ENCODE results near the gene AP3S2.

The AP3S2 gene

GRCh38 chr15:89898614-89899294 lies 5.0 kb upstream of the AP3S2 start:
- no peaks in the 10 kb centered on the region for H3K9me3 ChIP-seq (ENCODE audit: insufficient read depth, low read depth, low read length)
- peak; percentile 90 for TF ChIP-seq CTCF (conservative IDR thresholded peaks at IDR 0.05; ENCODE audit: low read length)
- TF ChIP-seq EZH2phosphoT487 (IDR thresholded peaks at IDR 0.05; ENCODE audit: borderline replicate concordance): no peak
- H3K9me2 ChIP-seq (replicated peaks; ENCODE audit: low read depth, low read length): no peaks in the 10 kb centered on the region
- no peaks in the 10 kb centered on the region for H3K27me3 ChIP-seq (ENCODE audit: insufficient read depth, low read length, poor library complexity, severe bottlenecking)
- no peaks in the 10 kb centered on the region for H3F3A ChIP-seq (ENCODE audit: low read depth)
- H3K4me2 ChIP-seq (ENCODE audit: low read depth, low read length, poor library complexity, severe bottlenecking): no peak overlapping the region
- no peaks in the 10 kb centered on the region for H3K4me1 ChIP-seq (ENCODE audit: insufficient read depth, low read length, poor library complexity, severe bottlenecking)
- 0 out of 2 replicates have a peak overlapping the region, but pooled peaks have one; percentile 5 for H2AFZ ChIP-seq (ENCODE audit: low read length)
- no peaks in the 10 kb centered on the region for H3K36me3 ChIP-seq (ENCODE audit: insufficient read depth, low read length)
- no peak overlapping the region for H3K9ac ChIP-seq (ENCODE audit: low read depth, low read length, poor library complexity, severe bottlenecking)
- no peaks in the 10 kb centered on the region for H4K20me1 ChIP-seq (ENCODE audit: insufficient read depth, low read length, poor library complexity, severe bottlenecking)
- no peaks in the 10 kb centered on the region for H3K79me2 ChIP-seq (ENCODE audit: insufficient read depth, low read length)
- H3K4me3 ChIP-seq (ENCODE audit: low read length, poor library complexity, severe bottlenecking): no peak overlapping the region

- Histone ChIP-seq H3K79me2 (ENCODE audit: insufficient read depth, low read length) (peaks cover 5% of the 10 kb centered on the region), H3F3A (ENCODE audit: low read depth) (no peaks in the 10 kb centered on the region), H3K36me3 (ENCODE audit: insufficient read depth, low read length) (no peaks in the 10 kb centered on the region), H3K4me3 (ENCODE audit: low read length, poor library complexity, severe bottlenecking) (no peak overlapping the region), H3K9me3 (ENCODE audit: insufficient read depth, low read depth, low read length) (no peaks in the 10 kb centered on the region), H3K27me3 (ENCODE audit: insufficient read depth, low read length, poor library complexity, severe bottlenecking) (no peaks in the 10 kb centered on the region), H2AFZ (ENCODE audit: low read length) (0 out of 2 replicates have a peak overlapping the region, but pooled peaks have one; percentile 5), H4K20me1 (ENCODE audit: insufficient read depth, low read length, poor library complexity, severe bottlenecking) (peaks cover 5% of the 10 kb centered on the region), H3K4me1 (ENCODE audit: insufficient read depth, low read length, poor library complexity, severe bottlenecking) (peaks cover 4% of the 10 kb centered on the region), H3K4me2 (ENCODE audit: low read depth, low read length, poor library complexity, severe bottlenecking) (no peak overlapping the region), H3K9me2 (replicated peaks; ENCODE audit: low read depth, low read length) (no peaks in the 10 kb centered on the region), H3K9ac (ENCODE audit: low read depth, low read length, poor library complexity, severe bottlenecking) (no peak overlapping the region)
- TF ChIP-seq EZH2phosphoT487 (IDR thresholded peaks at IDR 0.05; ENCODE audit: borderline replicate concordance): no peak
- no peak for TF ChIP-seq CTCF (conservative IDR thresholded peaks at IDR 0.05; ENCODE audit: low read length)
Measured at GRCh38 chr15:89898146-89898545, 4.4 kb upstream of the AP3S2 start.

- peaks cover 28% of the 10 kb centered on the region for H3K4me1 ChIP-seq (ENCODE audit: insufficient read depth, low read length, poor library complexity, severe bottlenecking)
- H3K27me3 ChIP-seq (ENCODE audit: insufficient read depth, low read length, poor library complexity, severe bottlenecking): no peaks in the 10 kb centered on the region
- no peak overlapping the region for H2AFZ ChIP-seq (ENCODE audit: low read length)
- peaks cover 10% of the 10 kb centered on the region; the same call in 1 of the 2 replicates for H3K36me3 ChIP-seq (ENCODE audit: insufficient read depth, low read length)
- TF ChIP-seq EZH2phosphoT487 (IDR thresholded peaks at IDR 0.05; ENCODE audit: borderline replicate concordance): no peak
- H3K9me3 ChIP-seq (ENCODE audit: insufficient read depth, low read depth, low read length): no peaks in the 10 kb centered on the region
- peaks cover 25% of the 10 kb centered on the region for H3K79me2 ChIP-seq (ENCODE audit: insufficient read depth, low read length)
- peak overlapping the region; percentile 90 for H3K9ac ChIP-seq (ENCODE audit: low read depth, low read length, poor library complexity, severe bottlenecking)
- peak overlapping the region; percentile 93 for H3K4me3 ChIP-seq (ENCODE audit: low read length, poor library complexity, severe bottlenecking)
- H4K20me1 ChIP-seq (ENCODE audit: insufficient read depth, low read length, poor library complexity, severe bottlenecking): peaks cover 10% of the 10 kb centered on the region
- H3F3A ChIP-seq (ENCODE audit: low read depth): 0 out of 2 replicates have a peak, but pooled peaks cover 4% of the 10 kb centered on the region
- H3K9me2 ChIP-seq (replicated peaks; ENCODE audit: low read depth, low read length): no peaks in the 10 kb centered on the region
- H3K4me2 ChIP-seq (ENCODE audit: low read depth, low read length, poor library complexity, severe bottlenecking): peak overlapping the region; percentile 93
Measured at GRCh38 chr15:89893027-89893426, 767 bp downstream of the AP3S2 start.

All from Loucy (cell line).